ENCODE results near the gene SZT2. TPM values are rescaled to one million over a fixed set of nuclear protein-coding genes. Genes with fewer than 3 reads are reported as not detected.
"Not testable (repeated sequence)": the region's sequence is repeated elsewhere in the genome, so short reads cannot be mapped to it uniquely, and the experiment has no call there.

The SZT2 gene
- total RNA-seq, 1 donor from 2014 or later: 43.2 TPM

DNA sequence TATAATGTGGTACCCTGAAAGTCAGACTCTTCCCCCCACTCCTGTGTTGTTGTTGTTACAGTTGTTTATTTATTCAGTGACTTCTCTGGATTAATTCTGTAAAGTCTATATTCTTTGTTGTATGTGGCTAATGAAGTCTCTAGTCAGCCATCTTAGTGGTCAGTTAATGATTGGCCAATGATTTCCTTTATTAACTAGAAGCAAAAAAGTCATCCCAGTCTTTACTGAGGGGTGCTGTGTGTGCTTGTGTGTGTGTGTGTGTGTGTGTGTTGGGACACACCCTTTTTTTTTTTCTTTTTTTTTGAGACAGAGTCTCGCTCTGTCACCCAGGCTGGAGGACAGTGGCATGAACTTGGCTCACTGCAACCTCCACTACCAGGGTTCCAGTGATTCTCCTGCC, 101.4 kb downstream of the SZT2 start:
- TF ChIP-seq, protein P1, sequence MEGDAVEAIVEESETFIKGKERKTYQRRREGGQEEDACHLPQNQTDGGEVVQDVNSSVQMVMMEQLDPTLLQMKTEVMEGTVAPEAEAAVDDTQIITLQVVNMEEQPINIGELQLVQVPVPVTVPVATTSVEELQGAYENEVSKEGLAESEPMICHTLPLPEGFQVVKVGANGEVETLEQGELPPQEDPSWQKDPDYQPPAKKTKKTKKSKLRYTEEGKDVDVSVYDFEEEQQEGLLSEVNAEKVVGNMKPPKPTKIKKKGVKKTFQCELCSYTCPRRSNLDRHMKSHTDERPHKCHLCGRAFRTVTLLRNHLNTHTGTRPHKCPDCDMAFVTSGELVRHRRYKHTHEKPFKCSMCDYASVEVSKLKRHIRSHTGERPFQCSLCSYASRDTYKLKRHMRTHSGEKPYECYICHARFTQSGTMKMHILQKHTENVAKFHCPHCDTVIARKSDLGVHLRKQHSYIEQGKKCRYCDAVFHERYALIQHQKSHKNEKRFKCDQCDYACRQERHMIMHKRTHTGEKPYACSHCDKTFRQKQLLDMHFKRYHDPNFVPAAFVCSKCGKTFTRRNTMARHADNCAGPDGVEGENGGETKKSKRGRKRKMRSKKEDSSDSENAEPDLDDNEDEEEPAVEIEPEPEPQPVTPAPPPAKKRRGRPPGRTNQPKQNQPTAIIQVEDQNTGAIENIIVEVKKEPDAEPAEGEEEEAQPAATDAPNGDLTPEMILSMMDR (IDR thresholded peaks at IDR 0.05; ENCODE audit: unreplicated experiment): no peak
- Mint-ChIP-seq H3K4me1 (ENCODE audit: unreplicated experiment) (peaks cover 9% of the 10 kb centered on the region), H3K36me3 (ENCODE audit: low read depth, unreplicated experiment) (no peaks in the 10 kb centered on the region), H3K27me3 (ENCODE audit: unreplicated experiment) (no peaks in the 10 kb centered on the region), H3K9me3 (ENCODE audit: unreplicated experiment) (no peaks in the 10 kb centered on the region), H3K4me3 (ENCODE audit: unreplicated experiment) (no peak overlapping the region), H3K27ac (ENCODE audit: unreplicated experiment) (no peak overlapping the region)
- DNase-seq (ENCODE audit: low spot score): no peak

DNA sequence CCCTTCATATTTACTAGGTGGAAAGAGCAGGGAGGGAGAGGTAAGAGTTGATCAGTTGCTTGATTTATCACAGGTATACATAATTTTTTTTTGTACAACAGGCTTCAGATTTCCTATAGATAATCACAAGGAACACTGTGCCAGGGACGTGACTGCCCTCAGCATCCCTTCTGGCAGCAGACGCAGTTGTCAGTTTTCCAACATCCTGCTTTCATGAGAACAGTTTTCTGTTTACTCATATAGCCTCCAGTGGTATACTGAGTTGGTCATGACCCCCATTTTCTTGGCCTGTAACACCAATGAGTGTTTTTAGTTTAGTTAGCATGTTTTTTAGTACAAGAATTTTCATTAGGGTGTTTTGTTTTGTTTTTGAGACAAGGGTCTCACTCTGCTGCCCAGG, 103.1 kb downstream of the SZT2 start:
- TF ChIP-seq, protein P1 (IDR thresholded peaks at IDR 0.05; ENCODE audit: unreplicated experiment): no peak
- DNase-seq (ENCODE audit: low spot score): no peak
- Mint-ChIP-seq H3K36me3 (ENCODE audit: low read depth, unreplicated experiment) (no peaks in the 10 kb centered on the region), H3K4me1 (ENCODE audit: unreplicated experiment) (peaks cover 9% of the 10 kb centered on the region), H3K4me3 (ENCODE audit: unreplicated experiment) (no peak overlapping the region), H3K9me3 (ENCODE audit: unreplicated experiment) (no peaks in the 10 kb centered on the region), H3K27me3 (ENCODE audit: unreplicated experiment) (no peaks in the 10 kb centered on the region), H3K27ac (ENCODE audit: unreplicated experiment) (no peak overlapping the region)

DNA sequence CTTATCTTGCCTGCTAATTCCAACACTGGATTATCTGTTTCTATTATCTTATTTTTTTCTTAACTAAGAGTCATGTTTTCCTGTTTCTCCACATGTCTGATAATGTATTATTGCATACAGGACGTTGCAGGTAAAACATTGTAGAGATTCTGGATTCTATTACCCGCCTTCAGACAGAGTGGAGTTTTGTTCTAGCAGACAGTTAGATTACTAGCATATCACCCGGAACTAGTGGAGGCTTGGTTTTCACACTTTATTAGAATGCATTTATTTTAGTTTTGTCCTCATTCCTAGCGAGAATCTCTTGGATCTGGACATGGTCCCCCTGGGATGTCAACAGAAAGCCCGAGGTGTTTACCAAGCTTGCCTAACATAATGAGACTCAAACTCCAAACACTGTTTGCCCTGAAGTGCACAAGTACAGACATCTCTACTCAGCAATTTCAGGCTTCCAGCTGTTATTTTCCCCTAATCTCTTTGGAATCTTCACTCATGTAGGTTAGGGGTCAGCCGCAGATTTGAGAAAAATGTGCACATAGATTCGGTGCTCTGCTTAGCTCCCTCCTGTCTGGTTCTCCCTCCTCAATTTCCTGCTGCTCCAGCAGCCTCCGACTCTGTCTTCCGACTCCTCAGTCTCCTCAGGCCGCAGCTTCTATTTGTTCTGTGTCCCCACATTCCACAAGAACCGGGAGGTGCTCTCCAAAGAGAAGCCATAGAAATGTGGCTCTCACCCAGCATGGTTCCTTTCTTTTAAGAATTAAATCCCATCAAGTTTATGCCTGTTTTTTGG, 104.2 kb downstream of the SZT2 start:
- no peak overlapping the region for H3K4me3 Mint-ChIP-seq (ENCODE audit: unreplicated experiment)
- no peaks in the 10 kb centered on the region for H3K36me3 Mint-ChIP-seq (ENCODE audit: low read depth, unreplicated experiment)
- no peak for DNase-seq (ENCODE audit: low spot score)
- no peaks in the 10 kb centered on the region for H3K9me3 Mint-ChIP-seq (ENCODE audit: unreplicated experiment)
- TF ChIP-seq, protein P1 (IDR thresholded peaks at IDR 0.05; ENCODE audit: unreplicated experiment): no peak
- no peak overlapping the region for H3K27ac Mint-ChIP-seq (ENCODE audit: unreplicated experiment)
- H3K27me3 Mint-ChIP-seq (ENCODE audit: unreplicated experiment): no peaks in the 10 kb centered on the region
- peaks cover 9% of the 10 kb centered on the region for H3K4me1 Mint-ChIP-seq (ENCODE audit: unreplicated experiment)

DNA sequence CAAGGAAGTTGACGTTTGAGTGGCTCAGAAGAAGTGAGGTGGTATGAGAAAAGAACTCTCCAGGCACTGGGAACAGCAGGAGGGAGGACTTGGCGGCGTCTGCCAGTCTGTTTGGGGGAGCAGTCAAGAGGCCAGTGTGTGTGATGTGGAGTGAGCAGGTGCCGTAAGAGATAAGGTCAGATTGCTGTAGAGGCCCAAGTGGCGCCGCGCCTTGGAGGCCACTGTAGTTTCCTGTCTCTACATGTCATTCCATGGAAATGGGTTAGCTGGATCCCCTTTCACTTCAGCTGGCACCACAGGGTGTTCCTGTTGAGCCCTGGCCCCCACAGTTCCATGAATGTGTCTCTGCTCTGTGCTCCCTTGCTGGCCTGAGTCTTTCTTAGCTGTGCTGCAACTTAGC, 105.5 kb downstream of the SZT2 start:
- Mint-ChIP-seq H3K4me1 (ENCODE audit: unreplicated experiment) (peaks cover 9% of the 10 kb centered on the region), H3K27me3 (ENCODE audit: unreplicated experiment) (no peaks in the 10 kb centered on the region), H3K36me3 (ENCODE audit: low read depth, unreplicated experiment) (no peaks in the 10 kb centered on the region), H3K27ac (ENCODE audit: unreplicated experiment) (no peak overlapping the region), H3K9me3 (ENCODE audit: unreplicated experiment) (no peaks in the 10 kb centered on the region), H3K4me3 (ENCODE audit: unreplicated experiment) (no peak overlapping the region)
- TF ChIP-seq, protein P1 (IDR thresholded peaks at IDR 0.05; ENCODE audit: unreplicated experiment): no peak
- DNase-seq (ENCODE audit: low spot score): no peak

DNA sequence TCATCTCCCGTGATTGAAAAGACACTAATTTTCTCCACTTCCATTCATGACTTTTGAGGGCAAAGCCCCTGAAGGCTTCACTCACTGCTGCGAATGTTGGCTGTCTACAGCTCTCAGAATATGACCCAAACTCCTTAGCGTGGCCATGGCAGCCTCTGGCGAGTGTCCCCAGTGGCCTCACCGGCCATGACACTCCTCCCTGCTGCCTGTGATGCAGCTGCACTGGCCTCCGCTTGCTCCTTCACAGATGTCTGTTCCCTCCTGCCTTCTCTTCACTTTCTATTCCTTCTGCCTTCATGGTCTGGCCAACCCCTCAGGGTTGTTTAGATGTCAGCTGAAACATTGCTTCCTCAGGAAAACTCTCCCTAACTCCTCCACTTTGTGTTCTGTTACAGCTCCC, 110.2 kb downstream of the SZT2 start:
- Mint-ChIP-seq H3K36me3 (ENCODE audit: low read depth, unreplicated experiment) (peaks cover 4% of the 10 kb centered on the region), H3K27me3 (ENCODE audit: unreplicated experiment) (no peaks in the 10 kb centered on the region), H3K4me1 (ENCODE audit: unreplicated experiment) (no peaks in the 10 kb centered on the region)

DNA sequence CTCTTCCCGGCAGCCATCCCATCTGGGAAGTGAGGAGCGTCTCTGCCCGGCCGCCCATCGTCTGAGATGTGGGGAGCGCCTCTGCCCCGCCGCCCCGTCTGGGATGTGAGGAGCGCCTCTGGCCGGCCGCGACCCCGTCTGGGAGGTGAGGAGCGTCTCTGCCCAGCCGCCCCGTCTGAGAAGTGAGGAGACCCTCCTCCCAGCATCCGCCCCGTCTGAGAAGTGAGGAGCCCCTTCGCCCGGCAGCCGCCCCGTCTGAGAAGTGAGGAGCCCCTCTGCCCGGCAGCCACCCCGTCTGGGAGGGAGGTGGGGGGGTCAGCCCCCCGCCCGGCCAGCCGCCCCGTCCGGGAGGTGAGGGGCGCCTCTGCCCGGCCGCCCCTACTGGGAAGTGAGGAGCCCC, 112.1 kb downstream of the SZT2 start:
- H3K27ac Mint-ChIP-seq (ENCODE audit: unreplicated experiment); H3K4me3 Mint-ChIP-seq (ENCODE audit: unreplicated experiment); H3K36me3 Mint-ChIP-seq (ENCODE audit: low read depth, unreplicated experiment); DNase-seq (ENCODE audit: low spot score); H3K4me1 Mint-ChIP-seq (ENCODE audit: unreplicated experiment); H3K27me3 Mint-ChIP-seq (ENCODE audit: unreplicated experiment); H3K9me3 Mint-ChIP-seq (ENCODE audit: unreplicated experiment): not testable (repeated sequence)

More for the DNA sequence above, 110.2 kb downstream of the SZT2 start:
- Mint-ChIP-seq H3K4me3 (ENCODE audit: unreplicated experiment) (no peak overlapping the region), H3K27ac (ENCODE audit: unreplicated experiment) (no peak overlapping the region), H3K9me3 (ENCODE audit: unreplicated experiment) (no peaks in the 10 kb centered on the region)
- TF ChIP-seq, protein P1 (IDR thresholded peaks at IDR 0.05; ENCODE audit: unreplicated experiment): no peak
- no peak for DNase-seq (ENCODE audit: low spot score)

All from endothelial cell (in vitro differentiated cells).